ENCODE measurements around the gene RNPEPL1.

Gene RNPEPL1

GRCh38 chr2:240629968-240630770 lies 61.9 kb downstream of the RNPEPL1 start:
- Histone ChIP-seq H3K4me1 (ENCODE audit: control insufficient read depth, insufficient read depth, low read length) (no peaks in the 10 kb centered on the region), H3K9me3 (ENCODE audit: control insufficient read depth in 2 of 2, low read length in 2 of 2) (peaks cover 0 to 2% of the 10 kb centered on the region in 2 donors), H3K27me3 (ENCODE audit: control insufficient read depth in 1 of 2, insufficient read depth in 2 of 2, low read length in 2 of 2) (no peaks in the 10 kb centered on the region), H3K4me3 (ENCODE audit: low read length in 2 of 2) (no peak overlapping the region), H3K9ac (ENCODE audit: low read length in 2 of 2) (no peak overlapping the region), H3K36me3 (ENCODE audit: control insufficient read depth in 2 of 2, insufficient read depth in 2 of 2, low read length in 2 of 2) (no peaks in the 10 kb centered on the region), H3K27ac (ENCODE audit: low read length) (no peak overlapping the region)

Data from stomach smooth muscle (tissue), 2 donors.